Activated naive CD4-positive, alpha-beta T cell treated with anti-CD3 and anti-CD28 coated beads, Interleukin-2, amount 10 ng/mL, durations not matched to agents 7 days and 5 days (primary cell): Measurements from ENCODE around the gene ISCA2.

ENCODE experiments used
- CTCF ChIA-PET: fragments of 350-600 bp; sonication (Branson Sonifier 250); formaldehyde crosslinking; loops from one replicate; lab custom pipeline; 2021; ENCODE audit warnings: antibody characterized with exemption; lab: Charles Lee
- DNase-seq: peaks from one replicate; pipeline ENCODE4 v3.0.0-alpha.2; 2020
- H3K27ac Mint-ChIP-seq: one replicate; pipeline ENCODE4 v1.8.0; 2021; ENCODE audit warnings: mild to moderate bottlenecking, moderate library complexity, mixed read lengths
- H3K27me3 Mint-ChIP-seq: one replicate; pipeline ENCODE4 v1.8.0; 2021; ENCODE audit warnings: mild to moderate bottlenecking, mixed read lengths
- H3K36me3 Mint-ChIP-seq: one replicate; pipeline ENCODE4 v1.8.0; 2021; ENCODE audit warnings: mixed read lengths
- H3K4me1 Mint-ChIP-seq: one replicate; pipeline ENCODE4 v1.8.0; 2021; ENCODE audit warnings: mixed read lengths
- H3K4me3 Mint-ChIP-seq: one replicate; pipeline ENCODE4 v1.8.0; 2021; ENCODE audit warnings: mild to moderate bottlenecking, moderate library complexity, mixed read lengths
- H3K9me3 Mint-ChIP-seq: one replicate; pipeline ENCODE4 v1.8.0; 2021; ENCODE audit warnings: mixed read lengths

ISCA2 gene

DNA sequence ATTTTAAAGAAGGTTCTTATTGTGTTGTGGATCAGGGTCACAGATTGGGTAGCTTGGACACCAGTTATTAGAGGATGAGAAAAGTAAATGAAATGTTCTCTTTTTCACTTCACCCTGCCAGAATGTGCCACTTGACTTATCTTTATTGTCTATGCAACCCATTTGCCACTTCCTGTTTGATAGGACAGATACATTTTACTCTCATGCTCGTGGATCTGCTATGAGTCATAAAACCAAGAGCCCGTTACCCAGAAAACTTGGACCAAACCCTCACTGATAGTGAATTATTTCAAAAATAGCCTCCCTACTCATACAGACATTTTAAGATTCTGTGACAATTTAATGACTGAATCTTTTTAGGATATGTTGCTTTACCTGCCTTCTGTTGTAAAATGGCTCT is 1.8 kb downstream of the ISCA2 start:
- CTCF ChIA-PET, result no interaction called here
- Mint-ChIP-seq H3K4me3 (peak overlapping the region; percentile 16), H3K9me3 (no peaks in the 10 kb centered on the region), H3K4me1 (peaks cover 19% of the 10 kb centered on the region), H3K36me3 (peaks cover 11% of the 10 kb centered on the region), H3K27ac (no peak overlapping the region), H3K27me3 (peaks cover 10% of the 10 kb centered on the region)
- DNase-seq, result no peak

DNA sequence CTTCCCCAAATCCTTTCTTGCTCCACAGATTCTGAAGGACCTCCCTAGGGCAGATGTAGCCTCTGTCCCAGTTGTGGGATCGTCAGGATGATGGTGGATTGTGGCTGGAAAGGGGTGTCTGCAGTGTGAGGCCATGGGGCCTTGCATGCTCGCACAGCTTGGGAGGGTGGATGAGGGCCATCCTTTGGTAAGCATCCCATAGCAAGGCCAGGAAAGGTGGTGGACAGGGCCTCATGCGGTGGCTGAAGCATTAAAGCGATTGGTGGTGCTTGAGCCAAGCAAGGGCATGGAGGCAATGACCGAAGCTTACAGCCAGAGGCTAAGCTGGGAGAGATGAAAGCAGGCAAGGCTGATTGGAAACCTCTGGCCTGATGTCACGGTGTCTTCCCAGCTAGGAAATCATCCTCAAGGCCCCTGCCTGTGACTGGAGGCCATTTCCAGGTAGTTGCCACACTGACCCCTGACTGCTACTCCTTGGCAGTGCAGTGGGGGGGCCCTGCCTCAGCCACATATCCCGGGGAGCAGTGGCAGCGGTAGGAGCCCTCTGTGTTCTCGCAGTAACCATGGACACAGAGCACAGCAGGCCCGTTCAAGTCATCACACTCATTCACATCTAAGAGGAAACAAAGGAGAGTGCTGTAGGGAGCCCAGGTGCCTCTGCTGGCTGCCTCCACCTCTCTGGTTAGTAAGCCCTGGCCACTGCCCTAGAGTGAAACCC is 7.0 kb downstream of the ISCA2 start:
- Mint-ChIP-seq H3K4me1 (peaks cover 8% of the 10 kb centered on the region), H3K4me3 (no peak overlapping the region)
- DNase-seq, result no peak

GRCh38 chr14:74501135-74501614 is 7.6 kb downstream of the ISCA2 start:
- Mint-ChIP-seq H3K27ac (peak overlapping the region; percentile 53), H3K9me3 (no peaks in the 10 kb centered on the region), H3K36me3 (peaks cover 3% of the 10 kb centered on the region), H3K27me3 (peaks cover 8% of the 10 kb centered on the region), H3K4me1 (peaks cover 7% of the 10 kb centered on the region), H3K4me3 (no peak overlapping the region)
- DNase-seq, result no peak
- CTCF ChIA-PET, result no interaction called here

More for the DNA sequence above, 7.0 kb downstream of the ISCA2 start:
- no peaks in the 10 kb centered on the region for H3K9me3 Mint-ChIP-seq
- peaks cover 2% of the 10 kb centered on the region for H3K27me3 Mint-ChIP-seq
- CTCF ChIA-PET, result no interaction called here
- H3K27ac Mint-ChIP-seq, result no peak overlapping the region
- peaks cover 3% of the 10 kb centered on the region for H3K36me3 Mint-ChIP-seq

GRCh38 chr14:74501691-74502090 is 8.1 kb downstream of the ISCA2 start:
- Mint-ChIP-seq H3K27me3 (peaks cover 13% of the 10 kb centered on the region), H3K36me3 (peaks cover 2% of the 10 kb centered on the region), H3K9me3 (no peaks in the 10 kb centered on the region), H3K27ac (no peak overlapping the region), H3K4me1 (peaks cover 7% of the 10 kb centered on the region), H3K4me3 (no peak overlapping the region)
- DNase-seq, result no peak
- CTCF ChIA-PET, result interaction anchor here (1.2 kb wide), 1 partner anchor 74 kb away, joined by 3 read pairs; no protein-coding TSS in a partner anchor

GRCh38 chr14:74502236-74503019 is 8.9 kb downstream of the ISCA2 start:
- peaks cover 17% of the 10 kb centered on the region for H3K27me3 Mint-ChIP-seq
- H3K4me3 Mint-ChIP-seq, result no peak overlapping the region
- H3K27ac Mint-ChIP-seq, result no peak overlapping the region
- H3K4me1 Mint-ChIP-seq, result peaks cover 7% of the 10 kb centered on the region
- peak; percentile 50 for DNase-seq
- CTCF ChIA-PET, result interaction anchor here (0.7 to 1.3 kb wide), 5 partner anchors 12 to 146 kb away, joined by 3 read pairs; no protein-coding TSS in a partner anchor
- no peaks in the 10 kb centered on the region for H3K9me3 Mint-ChIP-seq
- peaks cover 2% of the 10 kb centered on the region for H3K36me3 Mint-ChIP-seq

DNA sequence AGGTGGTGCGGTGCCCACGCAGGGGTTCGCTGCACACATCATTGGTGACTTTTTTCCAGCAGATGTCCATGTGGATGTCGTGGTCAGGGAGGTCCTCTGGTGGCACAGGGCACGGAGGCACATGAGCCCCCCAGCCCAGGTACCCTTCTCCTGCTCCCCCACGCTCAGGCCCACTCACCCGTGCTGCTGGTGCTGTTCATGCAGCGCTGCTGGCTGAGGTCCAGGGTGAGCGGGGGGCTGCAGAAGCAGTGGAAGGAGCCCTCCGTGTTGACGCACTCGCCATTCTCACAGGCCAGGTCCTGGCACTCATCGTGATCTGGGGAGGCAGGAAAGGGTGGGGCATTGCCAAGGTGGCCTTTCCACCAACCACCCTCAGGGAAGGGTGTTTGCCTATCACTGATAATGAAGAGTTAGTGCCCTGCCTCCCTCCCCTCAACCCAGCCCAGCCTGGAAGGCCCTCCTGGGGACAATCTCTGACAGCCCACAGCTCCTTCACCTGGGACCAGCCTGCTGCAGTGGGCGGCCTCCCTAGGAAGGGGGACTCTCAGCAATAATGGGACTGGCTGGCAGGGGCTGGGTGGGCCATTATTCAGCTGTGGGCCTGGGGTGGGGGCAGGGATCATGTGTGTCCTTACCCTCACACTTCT is 9.8 kb downstream of the ISCA2 start:
- H3K4me3 Mint-ChIP-seq, result no peak overlapping the region
- no peaks in the 10 kb centered on the region for H3K36me3 Mint-ChIP-seq
- H3K27ac Mint-ChIP-seq, result no peak overlapping the region
- H3K27me3 Mint-ChIP-seq, result peaks cover 19% of the 10 kb centered on the region
- CTCF ChIA-PET, result interaction anchor here (1.3 kb wide), 2 partner anchors 22 to 147 kb away, joined by 3 read pairs; no protein-coding TSS in a partner anchor
- H3K4me1 Mint-ChIP-seq, result peaks cover 7% of the 10 kb centered on the region
- no peaks in the 10 kb centered on the region for H3K9me3 Mint-ChIP-seq
- DNase-seq, result no peak

DNA sequence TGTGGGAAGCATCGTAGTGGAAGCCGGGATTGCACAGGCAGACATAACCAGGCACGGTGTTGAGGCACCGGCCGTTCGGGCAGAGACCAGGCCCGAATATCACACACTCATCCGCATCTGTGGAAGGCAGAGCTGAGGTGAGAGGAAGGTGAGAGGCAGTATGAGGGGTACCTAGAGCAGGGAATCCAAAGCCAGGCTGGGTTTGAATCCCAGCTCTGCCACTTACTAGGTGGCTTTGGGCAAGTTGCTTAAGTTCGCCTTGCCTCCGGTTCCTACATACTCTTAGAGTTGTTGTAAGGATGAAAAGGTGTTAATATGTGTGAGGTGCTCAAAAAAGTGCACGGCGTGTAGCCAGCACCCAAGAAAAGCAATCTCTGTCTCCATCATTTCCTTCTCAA is 10.4 kb downstream of the ISCA2 start:
- Mint-ChIP-seq H3K36me3 (no peaks in the 10 kb centered on the region), H3K4me1 (peaks cover 7% of the 10 kb centered on the region), H3K27me3 (peaks cover 25% of the 10 kb centered on the region), H3K9me3 (no peaks in the 10 kb centered on the region), H3K27ac (no peak overlapping the region), H3K4me3 (no peak overlapping the region)
- CTCF ChIA-PET, result no interaction called here
- DNase-seq, result peak; percentile 13

DNA sequence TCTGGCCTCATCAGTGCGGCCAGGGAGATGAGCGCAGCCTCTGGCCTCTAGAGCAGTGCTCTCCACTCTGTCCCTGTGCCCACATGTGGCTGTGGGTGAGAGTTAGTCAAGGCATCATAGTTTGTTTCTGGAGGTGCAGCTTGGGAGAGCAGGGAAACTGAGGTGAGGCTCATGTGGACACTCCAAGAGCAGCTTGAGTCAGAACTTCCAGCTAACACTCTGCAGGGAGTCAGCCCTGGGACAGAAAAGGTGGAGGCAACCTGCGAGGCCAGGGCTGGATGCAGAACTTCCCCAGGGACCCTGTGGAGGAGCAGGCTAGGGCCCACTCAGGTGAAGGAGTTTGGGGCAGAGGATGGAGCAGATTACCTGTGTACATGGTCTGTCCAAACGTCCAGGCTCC is 10.8 kb downstream of the ISCA2 start:
- H3K36me3 Mint-ChIP-seq, result no peaks in the 10 kb centered on the region
- no peaks in the 10 kb centered on the region for H3K9me3 Mint-ChIP-seq
- H3K4me1 Mint-ChIP-seq, result peaks cover 7% of the 10 kb centered on the region
- CTCF ChIA-PET, result no interaction called here
- DNase-seq, result peak; percentile 3
- H3K27ac Mint-ChIP-seq, result no peak overlapping the region
- peaks cover 26% of the 10 kb centered on the region for H3K27me3 Mint-ChIP-seq
- H3K4me3 Mint-ChIP-seq, result no peak overlapping the region

- H3K27me3 Mint-ChIP-seq, result peaks cover 26% of the 10 kb centered on the region
- DNase-seq, result peak; percentile 15
- H3K4me3 Mint-ChIP-seq, result no peak overlapping the region
- no peaks in the 10 kb centered on the region for H3K36me3 Mint-ChIP-seq
- peaks cover 7% of the 10 kb centered on the region for H3K4me1 Mint-ChIP-seq
- CTCF ChIA-PET, result no interaction called here
- no peak overlapping the region for H3K27ac Mint-ChIP-seq
- no peaks in the 10 kb centered on the region for H3K9me3 Mint-ChIP-seq
These were observed 11.5 kb downstream of the ISCA2 start for GRCh38 chr14:74504874-74505720.

GRCh38 chr14:74505831-74506230 is 12.3 kb downstream of the ISCA2 start:
- Mint-ChIP-seq H3K27me3 (peaks cover 28% of the 10 kb centered on the region), H3K4me1 (peaks cover 7% of the 10 kb centered on the region), H3K4me3 (no peak overlapping the region), H3K27ac (no peak overlapping the region), H3K36me3 (no peaks in the 10 kb centered on the region), H3K9me3 (no peaks in the 10 kb centered on the region)
- CTCF ChIA-PET, result no interaction called here
- DNase-seq, result peak; percentile 14

- no peak overlapping the region for H3K27ac Mint-ChIP-seq
- CTCF ChIA-PET, result no interaction called here
- DNase-seq, result peak; percentile 16
These were observed 12.9 kb downstream of the ISCA2 start for GRCh38 chr14:74506411-74506851.

DNA sequence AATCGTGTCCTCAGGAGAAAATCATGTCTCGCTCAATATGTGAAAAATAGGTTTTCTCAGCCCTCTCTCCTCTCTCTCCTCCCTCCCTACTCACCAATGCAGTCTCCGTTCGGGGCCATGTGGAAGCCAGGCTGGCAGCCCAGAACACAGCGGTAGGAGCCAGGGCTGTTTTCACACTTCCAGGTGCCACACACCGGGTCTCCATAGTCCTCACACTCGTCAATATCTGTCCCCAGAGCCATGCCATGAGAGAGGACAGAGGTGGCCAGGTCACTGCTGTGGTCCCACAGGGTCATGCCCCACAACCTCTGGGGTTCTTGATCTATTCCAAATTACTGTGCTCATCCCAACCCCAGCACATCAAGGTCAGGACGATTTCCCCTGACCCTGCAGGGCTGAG is 13.5 kb downstream of the ISCA2 start:
- H3K9me3 Mint-ChIP-seq, result no peaks in the 10 kb centered on the region
- no peak overlapping the region for H3K4me3 Mint-ChIP-seq
- H3K36me3 Mint-ChIP-seq, result no peaks in the 10 kb centered on the region
- no peak overlapping the region for H3K27ac Mint-ChIP-seq
- CTCF ChIA-PET, result no interaction called here
- DNase-seq, result peak; percentile 3
- H3K27me3 Mint-ChIP-seq, result peaks cover 38% of the 10 kb centered on the region
- H3K4me1 Mint-ChIP-seq, result peaks cover 2% of the 10 kb centered on the region

More at GRCh38 chr14:74506411-74506851, 12.9 kb downstream of the ISCA2 start:
- Mint-ChIP-seq H3K4me3 (no peak overlapping the region), H3K9me3 (no peaks in the 10 kb centered on the region), H3K4me1 (peaks cover 7% of the 10 kb centered on the region), H3K36me3 (no peaks in the 10 kb centered on the region), H3K27me3 (peaks cover 32% of the 10 kb centered on the region)

GRCh38 chr14:74507840-74508239 is 14.3 kb downstream of the ISCA2 start:
- DNase-seq, result peak; percentile 3
- no peak overlapping the region for H3K27ac Mint-ChIP-seq
- CTCF ChIA-PET, result no interaction called here

More at GRCh38 chr14:74507840-74508239, 14.3 kb downstream of the ISCA2 start:
- H3K27me3 Mint-ChIP-seq, result peaks cover 46% of the 10 kb centered on the region
- no peaks in the 10 kb centered on the region for H3K36me3 Mint-ChIP-seq
- H3K4me3 Mint-ChIP-seq, result no peak overlapping the region
- H3K9me3 Mint-ChIP-seq, result no peaks in the 10 kb centered on the region
- no peaks in the 10 kb centered on the region for H3K4me1 Mint-ChIP-seq
